NT2/D1 (cell line): Measurements from ENCODE around the gene RXFP2.

Experiments used
- SUZ12 ChIP-seq: IDR thresholded peaks from 2 replicates; pipeline ENCODE4 v1.6.1; 2011; ENCODE audit not compliant: insufficient read length, insufficient read depth; ENCODE audit errors: extremely low read depth
- YY1 ChIP-seq: IDR thresholded peaks from 2 replicates; pipeline ENCODE4 v1.6.1; 2011; ENCODE audit not compliant: insufficient read length, insufficient read depth
- ZNF274 ChIP-seq: IDR thresholded peaks from 2 replicates; pipeline ENCODE4 v1.6.1; 2011; ENCODE audit warnings: mild to moderate bottlenecking, low read depth, low read length

- TF ChIP-seq SUZ12 (no peak), YY1 (no peak), ZNF274 (no peak)
Measured at GRCh38 chr13:31793246-31793645, 53.9 kb downstream of the RXFP2 start.
